Measurements from ENCODE around the gene PBX1. TPM values are rescaled to one million over a fixed set of nuclear protein-coding genes. Genes with fewer than 3 reads are reported as not detected.

The PBX1 gene
- total RNA-seq, 1 donor from 2014 or later: 29.7 TPM

GRCh38 chr1:164834641-164835040, 275.7 kb downstream of the PBX1 start:
- no peaks in the 10 kb centered on the region for H3K36me3 Mint-ChIP-seq (ENCODE audit: unreplicated experiment)
- no peaks in the 10 kb centered on the region for H3K9me3 Mint-ChIP-seq (ENCODE audit: unreplicated experiment)
- H3K4me3 Mint-ChIP-seq (ENCODE audit: unreplicated experiment): no peak overlapping the region
- H3K27me3 Mint-ChIP-seq (ENCODE audit: unreplicated experiment): no peaks in the 10 kb centered on the region
- TF ChIP-seq CTCF (IDR thresholded peaks at IDR 0.05): no peak
- H3K4me1 Mint-ChIP-seq (ENCODE audit: unreplicated experiment): no peaks in the 10 kb centered on the region
- DNase-seq (ENCODE audit: extremely low spot score, unreplicated experiment): no peak
- H3K27ac Mint-ChIP-seq (ENCODE audit: unreplicated experiment): no peak overlapping the region

GRCh38 chr1:164836614-164837018, 277.6 kb downstream of the PBX1 start:
- Mint-ChIP-seq H3K36me3 (ENCODE audit: unreplicated experiment) (no peaks in the 10 kb centered on the region), H3K4me1 (ENCODE audit: unreplicated experiment) (no peaks in the 10 kb centered on the region), H3K9me3 (ENCODE audit: unreplicated experiment) (no peaks in the 10 kb centered on the region), H3K27me3 (ENCODE audit: unreplicated experiment) (no peaks in the 10 kb centered on the region), H3K27ac (ENCODE audit: unreplicated experiment) (no peak overlapping the region), H3K4me3 (ENCODE audit: unreplicated experiment) (no peak overlapping the region)
- DNase-seq (ENCODE audit: extremely low spot score, unreplicated experiment): no peak
- no peak for TF ChIP-seq CTCF (IDR thresholded peaks at IDR 0.05)

- Mint-ChIP-seq H3K4me1 (ENCODE audit: unreplicated experiment) (no peaks in the 10 kb centered on the region), H3K27me3 (ENCODE audit: unreplicated experiment) (no peaks in the 10 kb centered on the region), H3K4me3 (ENCODE audit: unreplicated experiment) (no peak overlapping the region), H3K9me3 (ENCODE audit: unreplicated experiment) (no peaks in the 10 kb centered on the region), H3K36me3 (ENCODE audit: unreplicated experiment) (no peaks in the 10 kb centered on the region), H3K27ac (ENCODE audit: unreplicated experiment) (no peak overlapping the region)
- TF ChIP-seq CTCF (IDR thresholded peaks at IDR 0.05): no peak
- no peak for DNase-seq (ENCODE audit: extremely low spot score, unreplicated experiment)
Measured at GRCh38 chr1:164838786-164839185, 279.8 kb downstream of the PBX1 start.

GRCh38 chr1:164840936-164841335, 282.0 kb downstream of the PBX1 start:
- no peaks in the 10 kb centered on the region for H3K9me3 Mint-ChIP-seq (ENCODE audit: unreplicated experiment)
- DNase-seq (ENCODE audit: extremely low spot score, unreplicated experiment): no peak
- H3K27me3 Mint-ChIP-seq (ENCODE audit: unreplicated experiment): no peaks in the 10 kb centered on the region
- H3K4me1 Mint-ChIP-seq (ENCODE audit: unreplicated experiment): no peaks in the 10 kb centered on the region
- H3K27ac Mint-ChIP-seq (ENCODE audit: unreplicated experiment): no peak overlapping the region
- H3K36me3 Mint-ChIP-seq (ENCODE audit: unreplicated experiment): no peaks in the 10 kb centered on the region
- no peak for TF ChIP-seq CTCF (IDR thresholded peaks at IDR 0.05)
- H3K4me3 Mint-ChIP-seq (ENCODE audit: unreplicated experiment): no peak overlapping the region

- H3K9me3 Mint-ChIP-seq (ENCODE audit: unreplicated experiment): no peaks in the 10 kb centered on the region
Measured at GRCh38 chr1:164841702-164842465, 282.9 kb downstream of the PBX1 start.

More at GRCh38 chr1:164841702-164842465, 282.9 kb downstream of the PBX1 start:
- no peak overlapping the region for H3K27ac Mint-ChIP-seq (ENCODE audit: unreplicated experiment)
- no peaks in the 10 kb centered on the region for H3K4me1 Mint-ChIP-seq (ENCODE audit: unreplicated experiment)
- DNase-seq (ENCODE audit: extremely low spot score, unreplicated experiment): no peak
- H3K27me3 Mint-ChIP-seq (ENCODE audit: unreplicated experiment): no peaks in the 10 kb centered on the region
- no peak for TF ChIP-seq CTCF (IDR thresholded peaks at IDR 0.05)
- peaks cover 5% of the 10 kb centered on the region for H3K36me3 Mint-ChIP-seq (ENCODE audit: unreplicated experiment)
- H3K4me3 Mint-ChIP-seq (ENCODE audit: unreplicated experiment): no peak overlapping the region

Measured in osteocyte (in vitro differentiated cells).